Measurements from ENCODE around the gene KIFC1.
A peak's percentile ranks its signal among the peaks of the same experiment; 100 is the strongest.

Gene KIFC1

GRCh38 chr6:33411632-33412005 is 20.0 kb downstream of the KIFC1 start:
- no peak for DNase-seq (ENCODE audit: low read depth)

GRCh38 chr6:33412140-33413009 is 20.8 kb downstream of the KIFC1 start:
- no peak for DNase-seq (ENCODE audit: low read depth)

GRCh38 chr6:33413241-33414120 is 21.9 kb downstream of the KIFC1 start:
- DNase-seq (ENCODE audit: low read depth): no peak

GRCh38 chr6:33414592-33415271 is 23.1 kb downstream of the KIFC1 start:
- no peak for DNase-seq (ENCODE audit: low read depth)

- no peak for DNase-seq (ENCODE audit: low read depth)
Measured at GRCh38 chr6:33415831-33416230, 24.2 kb downstream of the KIFC1 start.

- no peak for DNase-seq (ENCODE audit: low read depth)
Measured at GRCh38 chr6:33416386-33417127, 24.9 kb downstream of the KIFC1 start.

GRCh38 chr6:33417128-33417902 is 25.7 kb downstream of the KIFC1 start:
- DNase-seq (ENCODE audit: low read depth): no peak

- DNase-seq (ENCODE audit: low read depth): peak; percentile 98
Measured at GRCh38 chr6:33417903-33418689, 26.5 kb downstream of the KIFC1 start, which contains the start of gene CUTA. Gene CUTA, minus strand, starts transcription at chr6:33418107. Its CDS starts 107 bp downstream, at chr6:33418000.

- no peak for DNase-seq (ENCODE audit: low read depth)
Measured at GRCh38 chr6:33418690-33419291, 27.2 kb downstream of the KIFC1 start.

GRCh38 chr6:33419580-33420490 is 28.2 kb downstream of the KIFC1 start, which contains the start of gene SYNGAP1:
Gene SYNGAP1, plus strand, starts transcription at chr6:33420065. Its CDS starts 200 bp downstream, at chr6:33420265.
- no peak for DNase-seq (ENCODE audit: low read depth)

GRCh38 chr6:33420491-33421343 is 29.1 kb downstream of the KIFC1 start:
- DNase-seq (ENCODE audit: low read depth): no peak

GRCh38 chr6:33421344-33421643 is 29.7 kb downstream of the KIFC1 start:
- no peak for DNase-seq (ENCODE audit: low read depth)

GRCh38 chr6:33423777-33424176 is 32.2 kb downstream of the KIFC1 start:
- DNase-seq (ENCODE audit: low read depth): no peak

- no peak for DNase-seq (ENCODE audit: low read depth)
Measured at GRCh38 chr6:33424855-33425667, 33.4 kb downstream of the KIFC1 start.

GRCh38 chr6:33425668-33426577 is 34.3 kb downstream of the KIFC1 start:
- DNase-seq (ENCODE audit: low read depth): peak; percentile 74

Data from activated T-cell treated with anti-CD3 and anti-CD28 coated beads for 24 hours (primary cell).